GM21515 (cell line): ENCODE data around the gene CEP70.
"Not testable (repeated sequence)": the region's sequence is repeated elsewhere in the genome, so short reads cannot be mapped to it uniquely, and the experiment has no call there.

ENCODE experiments used
- ATAC-seq: cut with Tn5 transposase; IDR thresholded peaks from one replicate; pipeline ENCODE4 v1.9.1; 2021; ENCODE audit not compliant: unreplicated experiment

The CEP70 gene

GRCh38 chr3:138593488-138594149 is 441 bp downstream of the CEP70 start:
- ATAC-seq, result no peak

- ATAC-seq, result no peak
Measured at GRCh38 chr3:138591392-138591791, 2.7 kb downstream of the CEP70 start.

GRCh38 chr3:138588445-138588844 is 5.6 kb downstream of the CEP70 start:
- no peak for ATAC-seq

- ATAC-seq, result no peak
Measured at GRCh38 chr3:138587374-138587773, 6.7 kb downstream of the CEP70 start.

GRCh38 chr3:138578961-138579574 is 15.0 kb downstream of the CEP70 start:
- ATAC-seq, result no peak

GRCh38 chr3:138578141-138578540 is 15.9 kb downstream of the CEP70 start:
- peak; percentile 83 for ATAC-seq

- ATAC-seq, result no peak
Measured at GRCh38 chr3:138573138-138573537, 20.9 kb downstream of the CEP70 start.

GRCh38 chr3:138569624-138570023 is 24.4 kb downstream of the CEP70 start:
- ATAC-seq, result not testable (repeated sequence)

GRCh38 chr3:138569090-138569489 is 25.0 kb downstream of the CEP70 start:
- ATAC-seq, result no peak

- no peak for ATAC-seq
Measured at GRCh38 chr3:138567403-138567802, 26.7 kb downstream of the CEP70 start.

- not testable (repeated sequence) for ATAC-seq
Measured at GRCh38 chr3:138566293-138566692, 27.8 kb downstream of the CEP70 start.

GRCh38 chr3:138562902-138563301 is 31.2 kb downstream of the CEP70 start:
- not testable (repeated sequence) for ATAC-seq

GRCh38 chr3:138560501-138560900 is 33.6 kb downstream of the CEP70 start:
- no peak for ATAC-seq

- ATAC-seq, result no peak
Measured at GRCh38 chr3:138559134-138559533, 34.9 kb downstream of the CEP70 start.

- ATAC-seq, result not testable (repeated sequence)
Measured at GRCh38 chr3:138554775-138555174, 39.3 kb downstream of the CEP70 start.

- ATAC-seq, result not testable (repeated sequence)
Measured at GRCh38 chr3:138550958-138551357, 43.1 kb downstream of the CEP70 start.

GRCh38 chr3:138549179-138549977 is 44.7 kb downstream of the CEP70 start:
- no peak for ATAC-seq

GRCh38 chr3:138547342-138547975 is 46.6 kb downstream of the CEP70 start:
- ATAC-seq, result no peak

GRCh38 chr3:138544546-138544945 is 49.5 kb downstream of the CEP70 start:
- no peak for ATAC-seq

- ATAC-seq, result no peak
Measured at GRCh38 chr3:138542977-138543376, 51.1 kb downstream of the CEP70 start.

GRCh38 chr3:138539352-138539751 is 54.7 kb downstream of the CEP70 start:
- ATAC-seq, result no peak
